ENCODE measurements around the gene SORBS2. TPM values are rescaled to one million over a fixed set of nuclear protein-coding genes. Genes with fewer than 3 reads are reported as not detected.

SORBS2 gene
- total RNA-seq, 1 donor from 2014 or later: 33.6 TPM

DNA sequence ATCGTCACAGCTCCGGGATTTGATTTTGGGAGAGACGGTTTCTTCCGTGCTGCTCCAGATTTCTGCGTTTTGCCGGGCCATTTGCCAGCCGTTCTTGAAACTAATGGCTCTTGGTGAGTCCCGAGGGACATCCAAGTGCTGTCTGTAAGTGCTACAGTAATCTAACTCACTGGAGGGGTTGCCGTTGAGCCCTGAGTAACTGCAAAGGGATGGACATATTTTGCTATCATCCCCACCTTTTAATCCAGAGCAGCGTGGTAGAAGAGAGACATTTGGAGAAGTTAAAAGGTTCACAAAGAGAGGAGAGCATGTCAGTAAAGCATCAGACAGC, 187.8 kb downstream of the SORBS2 start:
- TF ChIP-seq, protein P1, sequence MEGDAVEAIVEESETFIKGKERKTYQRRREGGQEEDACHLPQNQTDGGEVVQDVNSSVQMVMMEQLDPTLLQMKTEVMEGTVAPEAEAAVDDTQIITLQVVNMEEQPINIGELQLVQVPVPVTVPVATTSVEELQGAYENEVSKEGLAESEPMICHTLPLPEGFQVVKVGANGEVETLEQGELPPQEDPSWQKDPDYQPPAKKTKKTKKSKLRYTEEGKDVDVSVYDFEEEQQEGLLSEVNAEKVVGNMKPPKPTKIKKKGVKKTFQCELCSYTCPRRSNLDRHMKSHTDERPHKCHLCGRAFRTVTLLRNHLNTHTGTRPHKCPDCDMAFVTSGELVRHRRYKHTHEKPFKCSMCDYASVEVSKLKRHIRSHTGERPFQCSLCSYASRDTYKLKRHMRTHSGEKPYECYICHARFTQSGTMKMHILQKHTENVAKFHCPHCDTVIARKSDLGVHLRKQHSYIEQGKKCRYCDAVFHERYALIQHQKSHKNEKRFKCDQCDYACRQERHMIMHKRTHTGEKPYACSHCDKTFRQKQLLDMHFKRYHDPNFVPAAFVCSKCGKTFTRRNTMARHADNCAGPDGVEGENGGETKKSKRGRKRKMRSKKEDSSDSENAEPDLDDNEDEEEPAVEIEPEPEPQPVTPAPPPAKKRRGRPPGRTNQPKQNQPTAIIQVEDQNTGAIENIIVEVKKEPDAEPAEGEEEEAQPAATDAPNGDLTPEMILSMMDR (IDR thresholded peaks at IDR 0.05): no peak
- peaks cover 22% of the 10 kb centered on the region for H3K36me3 Mint-ChIP-seq (ENCODE audit: unreplicated experiment)
- H3K9me3 Mint-ChIP-seq (ENCODE audit: unreplicated experiment): no peaks in the 10 kb centered on the region
- H3K4me3 Mint-ChIP-seq (ENCODE audit: unreplicated experiment): no peak overlapping the region
- H3K4me1 Mint-ChIP-seq (ENCODE audit: unreplicated experiment): no peaks in the 10 kb centered on the region
- H3K27ac Mint-ChIP-seq (ENCODE audit: unreplicated experiment): no peak overlapping the region
- DNase-seq (ENCODE audit: extremely low spot score, unreplicated experiment): no peak
- H3K27me3 Mint-ChIP-seq (ENCODE audit: unreplicated experiment): no peaks in the 10 kb centered on the region

DNA sequence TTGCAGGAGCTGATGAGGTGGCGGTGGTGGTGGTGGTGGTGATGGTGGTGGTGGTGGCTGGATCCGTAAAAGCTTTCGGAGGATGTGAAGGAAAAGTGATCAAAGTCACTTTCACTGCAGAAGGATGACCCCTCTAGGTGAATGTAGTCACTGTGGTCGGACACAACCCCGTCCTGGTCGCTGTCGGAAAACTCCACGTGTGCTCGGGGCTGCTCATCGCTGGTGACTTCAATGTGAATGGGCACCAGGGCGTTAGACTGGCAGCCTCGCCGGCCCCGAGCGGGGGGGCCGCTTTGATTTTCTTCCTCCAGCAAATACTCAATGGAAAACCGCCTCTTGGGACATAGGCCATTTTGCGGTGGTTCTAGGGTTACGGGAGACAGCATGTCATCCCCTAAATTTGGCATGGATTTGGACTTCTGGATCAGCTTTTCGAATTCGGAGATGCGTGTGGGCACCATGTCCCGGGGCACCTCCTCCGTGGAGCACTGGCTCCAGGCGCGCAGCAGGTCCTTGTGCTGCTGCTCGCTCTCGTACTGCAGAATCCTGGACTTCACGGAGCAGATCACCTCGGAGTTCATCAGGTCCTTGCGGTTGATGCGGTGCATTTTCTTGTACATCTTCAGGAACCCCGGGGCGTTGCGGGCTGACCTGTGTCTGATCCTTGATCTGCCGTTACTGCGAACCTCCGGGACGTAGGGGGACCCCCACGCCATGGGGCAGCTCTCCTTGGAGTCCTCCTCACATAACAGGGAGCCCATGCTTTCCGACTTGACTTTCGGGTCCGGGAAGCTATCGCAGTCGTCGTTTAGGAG, 188.3 kb downstream of the SORBS2 start:
- Mint-ChIP-seq H3K4me3 (ENCODE audit: unreplicated experiment) (no peak overlapping the region), H3K27ac (ENCODE audit: unreplicated experiment) (no peak overlapping the region), H3K9me3 (ENCODE audit: unreplicated experiment) (no peaks in the 10 kb centered on the region), H3K4me1 (ENCODE audit: unreplicated experiment) (no peaks in the 10 kb centered on the region), H3K36me3 (ENCODE audit: unreplicated experiment) (peaks cover 19% of the 10 kb centered on the region), H3K27me3 (ENCODE audit: unreplicated experiment) (no peaks in the 10 kb centered on the region)
- TF ChIP-seq, protein P1 (IDR thresholded peaks at IDR 0.05): no peak
- DNase-seq (ENCODE audit: extremely low spot score, unreplicated experiment): no peak

DNA sequence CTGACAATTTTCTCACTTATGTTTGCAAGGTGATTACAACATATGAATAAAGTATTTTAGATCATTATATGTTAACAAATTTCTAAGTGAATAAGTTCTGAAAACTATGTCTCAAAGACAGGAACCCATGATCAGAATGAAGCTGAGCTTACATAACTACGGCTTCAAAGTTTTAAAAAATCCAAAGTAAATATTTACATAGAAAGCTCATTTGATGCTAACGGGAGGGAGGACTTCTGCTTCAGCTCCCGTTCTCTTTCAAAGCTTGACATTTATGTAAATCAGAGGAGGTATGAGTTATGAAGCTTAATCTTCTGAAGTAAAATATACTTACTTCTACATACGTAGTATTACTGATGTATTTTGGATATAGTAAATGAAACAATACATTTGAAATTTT, 203.8 kb downstream of the SORBS2 start:
- Mint-ChIP-seq H3K4me3 (ENCODE audit: unreplicated experiment) (no peak overlapping the region), H3K27me3 (ENCODE audit: unreplicated experiment) (no peaks in the 10 kb centered on the region), H3K27ac (ENCODE audit: unreplicated experiment) (no peak overlapping the region), H3K9me3 (ENCODE audit: unreplicated experiment) (no peaks in the 10 kb centered on the region), H3K36me3 (ENCODE audit: unreplicated experiment) (peaks cover 13% of the 10 kb centered on the region), H3K4me1 (ENCODE audit: unreplicated experiment) (no peaks in the 10 kb centered on the region)
- DNase-seq (ENCODE audit: extremely low spot score, unreplicated experiment): no peak
- TF ChIP-seq, protein P1 (IDR thresholded peaks at IDR 0.05): no peak

DNA sequence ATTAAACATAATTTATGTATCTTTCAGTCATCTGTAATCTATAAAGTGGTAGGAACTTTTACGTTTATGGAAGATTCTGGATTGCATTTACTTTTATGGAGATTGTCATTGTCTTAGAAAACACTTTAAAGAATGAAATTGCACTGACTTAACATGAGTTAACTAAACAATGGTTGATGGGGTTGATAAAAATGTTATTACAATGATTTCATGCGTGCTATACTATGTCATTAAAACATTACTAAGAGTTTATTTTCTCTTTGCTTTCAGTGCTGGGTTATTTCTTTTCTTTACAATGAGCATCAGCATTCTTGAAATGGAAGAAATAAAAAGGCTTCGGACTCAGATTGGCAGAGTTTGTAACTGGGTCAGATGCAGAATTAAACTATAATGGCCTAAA, 209.6 kb downstream of the SORBS2 start:
- no peaks in the 10 kb centered on the region for H3K27me3 Mint-ChIP-seq (ENCODE audit: unreplicated experiment)
- H3K4me3 Mint-ChIP-seq (ENCODE audit: unreplicated experiment): no peak overlapping the region
- TF ChIP-seq, protein P1 (IDR thresholded peaks at IDR 0.05): no peak
- H3K36me3 Mint-ChIP-seq (ENCODE audit: unreplicated experiment): peaks cover 11% of the 10 kb centered on the region
- no peaks in the 10 kb centered on the region for H3K9me3 Mint-ChIP-seq (ENCODE audit: unreplicated experiment)
- no peak overlapping the region for H3K27ac Mint-ChIP-seq (ENCODE audit: unreplicated experiment)
- DNase-seq (ENCODE audit: extremely low spot score, unreplicated experiment): no peak
- no peaks in the 10 kb centered on the region for H3K4me1 Mint-ChIP-seq (ENCODE audit: unreplicated experiment)

DNA sequence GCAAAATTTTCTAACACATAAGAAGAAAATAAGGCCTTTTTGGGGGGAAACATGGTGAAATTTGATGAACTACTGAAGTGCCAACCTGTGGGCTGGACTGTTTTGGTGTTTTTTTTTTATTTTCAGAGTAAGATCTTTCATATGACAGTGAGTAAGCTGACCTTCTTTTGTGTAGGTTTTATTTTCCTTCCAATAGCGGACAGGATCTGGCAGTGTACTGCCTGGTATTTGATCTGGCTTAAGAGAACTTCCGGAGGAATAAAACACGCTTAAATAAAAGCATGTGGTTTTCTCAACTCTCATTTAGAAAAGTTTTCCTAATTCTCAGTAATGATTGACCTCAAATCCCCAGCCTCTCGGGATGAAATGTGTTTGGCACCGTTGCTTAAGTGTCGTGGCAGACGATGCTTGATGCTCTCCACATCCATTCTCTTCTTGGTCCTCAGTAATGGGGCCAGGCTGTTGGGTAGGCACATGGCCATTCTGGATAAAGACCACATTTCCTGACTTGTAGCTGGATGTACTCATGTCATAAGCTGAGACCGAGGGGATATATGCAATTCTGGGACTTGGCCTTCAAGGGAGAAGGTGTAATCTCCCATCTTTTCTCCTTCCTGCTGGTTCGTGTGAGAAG, 211.1 kb downstream of the SORBS2 start:
- no peak for DNase-seq (ENCODE audit: extremely low spot score, unreplicated experiment)
- Mint-ChIP-seq H3K4me1 (ENCODE audit: unreplicated experiment) (no peaks in the 10 kb centered on the region), H3K36me3 (ENCODE audit: unreplicated experiment) (peaks cover 6% of the 10 kb centered on the region), H3K27ac (ENCODE audit: unreplicated experiment) (no peak overlapping the region), H3K27me3 (ENCODE audit: unreplicated experiment) (no peaks in the 10 kb centered on the region), H3K9me3 (ENCODE audit: unreplicated experiment) (no peaks in the 10 kb centered on the region), H3K4me3 (ENCODE audit: unreplicated experiment) (no peak overlapping the region)
- TF ChIP-seq, protein P1 (IDR thresholded peaks at IDR 0.05): no peak

Data from osteocyte (in vitro differentiated cells).